ENCODE data around the gene OPCML.

OPCML gene

DNA sequence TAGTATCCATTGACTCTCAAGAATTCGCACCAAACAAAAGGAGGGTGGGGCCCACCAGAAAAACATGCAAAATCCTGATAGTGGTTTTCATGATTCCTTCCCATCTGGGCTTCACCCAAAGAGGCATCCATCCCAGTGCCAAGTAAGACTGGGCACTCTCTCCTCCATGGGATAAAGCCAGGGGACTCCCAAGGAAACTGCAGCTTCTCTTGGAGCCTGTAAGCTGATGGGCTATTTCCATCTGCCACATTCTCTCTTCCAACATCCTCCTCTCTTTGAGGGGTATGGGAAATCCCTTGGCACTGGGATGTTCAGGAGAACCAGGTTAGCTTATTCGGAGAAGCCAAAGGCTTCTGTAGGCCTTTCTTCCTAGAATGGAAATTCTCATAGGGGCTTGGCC lies 10.8 kb downstream of the OPCML start:
- no peak for TF ChIP-seq CTCF (IDR thresholded peaks at IDR 0.05; ENCODE audit: borderline replicate concordance, control extremely low read depth, extremely low read depth, insufficient read depth, missing control alignments)
- in situ Hi-C loops (cut with MboI; ENCODE audit: low sequenced_read_pairs, unreplicated experiment), result no loop called here
- DNase-seq (ENCODE audit: low spot score), result no peak

DNA sequence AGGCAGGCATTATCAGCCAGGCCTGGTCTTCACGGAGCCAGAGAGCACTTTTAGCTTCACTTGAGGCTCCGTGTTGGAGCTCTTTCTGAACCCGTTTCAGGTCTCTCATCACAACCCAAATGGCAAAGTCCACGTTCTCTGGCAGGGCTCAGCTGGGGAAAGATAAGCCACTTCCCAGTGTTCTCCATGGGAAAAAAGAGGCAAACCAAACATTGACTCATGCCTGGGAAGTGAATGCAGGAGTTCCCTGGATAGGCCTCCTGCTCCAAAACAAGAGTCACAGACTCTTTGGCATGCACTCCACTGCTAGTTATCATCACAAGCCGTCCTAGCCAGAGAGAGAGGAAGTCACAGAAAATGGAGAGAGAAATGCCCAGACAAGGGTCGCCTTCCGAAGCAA lies 11.6 kb downstream of the OPCML start:
- no peak for TF ChIP-seq CTCF (IDR thresholded peaks at IDR 0.05; ENCODE audit: borderline replicate concordance, control extremely low read depth, extremely low read depth, insufficient read depth, missing control alignments)
- in situ Hi-C loops (cut with MboI; ENCODE audit: low sequenced_read_pairs, unreplicated experiment), result no loop called here
- no peak for DNase-seq (ENCODE audit: low spot score)

GRCh38 chr11:133519560-133519959 lies 12.7 kb downstream of the OPCML start:
- no peak for DNase-seq (ENCODE audit: low spot score)
- no peak for TF ChIP-seq CTCF (IDR thresholded peaks at IDR 0.05; ENCODE audit: borderline replicate concordance, control extremely low read depth, extremely low read depth, insufficient read depth, missing control alignments)
- in situ Hi-C loops (cut with MboI; ENCODE audit: low sequenced_read_pairs, unreplicated experiment), result no loop called here

- TF ChIP-seq CTCF (IDR thresholded peaks at IDR 0.05; ENCODE audit: borderline replicate concordance, control extremely low read depth, extremely low read depth, insufficient read depth, missing control alignments), result no peak
- in situ Hi-C loops (cut with MboI; ENCODE audit: low sequenced_read_pairs, unreplicated experiment), result no loop called here
- no peak for DNase-seq (ENCODE audit: low spot score)
These were observed 13.5 kb downstream of the OPCML start for GRCh38 chr11:133518702-133519264.

DNA sequence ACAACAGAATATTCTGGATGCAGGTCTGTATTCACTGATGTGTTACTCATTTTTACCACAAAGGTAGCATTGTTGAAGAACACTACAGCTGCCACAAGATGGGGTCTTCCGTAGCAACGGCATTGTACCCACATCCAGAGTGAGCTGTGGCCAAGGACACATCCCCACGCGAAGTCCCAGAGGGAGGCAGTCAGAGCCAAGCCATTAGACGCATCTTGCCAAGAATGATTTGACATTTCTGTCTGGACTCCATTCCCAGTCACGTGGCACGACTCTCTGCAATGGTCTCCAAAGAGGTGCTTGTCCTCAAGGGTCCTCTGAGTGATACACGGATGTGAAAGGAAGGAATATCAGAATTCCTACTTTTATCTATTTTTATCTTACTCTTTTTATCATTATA lies 15.5 kb downstream of the OPCML start:
- in situ Hi-C loops (cut with MboI; ENCODE audit: low sequenced_read_pairs, unreplicated experiment), result no loop called here
- no peak for TF ChIP-seq CTCF (IDR thresholded peaks at IDR 0.05; ENCODE audit: borderline replicate concordance, control extremely low read depth, extremely low read depth, insufficient read depth, missing control alignments)
- DNase-seq (ENCODE audit: low spot score), result no peak

GRCh38 chr11:133515107-133515506 lies 17.2 kb downstream of the OPCML start:
- no peak for DNase-seq (ENCODE audit: low spot score)
- in situ Hi-C loops (cut with MboI; ENCODE audit: low sequenced_read_pairs, unreplicated experiment), result no loop called here
- no peak for TF ChIP-seq CTCF (IDR thresholded peaks at IDR 0.05; ENCODE audit: borderline replicate concordance, control extremely low read depth, extremely low read depth, insufficient read depth, missing control alignments)
